GM18909 (cell line): ENCODE results near the gene PTPRN2.

ENCODE experiments used
- ATAC-seq: cut with Tn5 transposase; IDR thresholded peaks from one replicate; pipeline ENCODE4 v1.9.1; 2021; ENCODE audit warnings: mild to moderate bottlenecking; ENCODE audit not compliant: unreplicated experiment, poor library complexity

PTPRN2 gene

DNA sequence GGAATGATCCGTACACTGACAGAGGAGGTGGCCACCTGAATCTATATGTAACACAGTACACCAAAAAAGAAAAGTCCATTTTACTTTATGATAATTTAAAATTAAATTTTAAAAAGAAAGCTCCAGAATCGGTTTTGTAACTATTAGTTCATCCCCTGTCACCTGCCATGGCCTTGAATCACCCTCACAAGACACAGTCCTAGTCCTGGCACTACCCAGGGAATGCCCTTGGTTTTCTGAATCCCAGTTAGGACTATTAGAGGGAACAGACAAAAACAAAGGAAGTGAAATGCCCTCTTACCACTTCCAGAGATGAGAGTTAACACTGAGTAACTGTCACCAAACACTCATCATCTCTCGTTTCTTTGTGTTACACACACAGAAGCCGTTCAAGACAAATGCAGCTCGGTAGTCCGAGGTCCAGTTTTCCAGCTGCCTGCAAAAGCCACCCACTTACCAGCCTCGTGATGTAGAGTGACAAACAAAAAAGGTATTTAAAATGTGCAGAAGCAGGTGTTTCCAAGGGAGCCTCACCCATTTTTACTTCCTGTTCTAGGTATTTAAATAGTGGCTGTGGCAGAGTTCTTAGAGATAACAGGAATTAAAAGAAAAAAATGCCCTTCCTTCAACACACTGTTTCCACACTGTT lies 6.1 kb downstream of the PTPRN2 start:
- ATAC-seq = no peak

DNA sequence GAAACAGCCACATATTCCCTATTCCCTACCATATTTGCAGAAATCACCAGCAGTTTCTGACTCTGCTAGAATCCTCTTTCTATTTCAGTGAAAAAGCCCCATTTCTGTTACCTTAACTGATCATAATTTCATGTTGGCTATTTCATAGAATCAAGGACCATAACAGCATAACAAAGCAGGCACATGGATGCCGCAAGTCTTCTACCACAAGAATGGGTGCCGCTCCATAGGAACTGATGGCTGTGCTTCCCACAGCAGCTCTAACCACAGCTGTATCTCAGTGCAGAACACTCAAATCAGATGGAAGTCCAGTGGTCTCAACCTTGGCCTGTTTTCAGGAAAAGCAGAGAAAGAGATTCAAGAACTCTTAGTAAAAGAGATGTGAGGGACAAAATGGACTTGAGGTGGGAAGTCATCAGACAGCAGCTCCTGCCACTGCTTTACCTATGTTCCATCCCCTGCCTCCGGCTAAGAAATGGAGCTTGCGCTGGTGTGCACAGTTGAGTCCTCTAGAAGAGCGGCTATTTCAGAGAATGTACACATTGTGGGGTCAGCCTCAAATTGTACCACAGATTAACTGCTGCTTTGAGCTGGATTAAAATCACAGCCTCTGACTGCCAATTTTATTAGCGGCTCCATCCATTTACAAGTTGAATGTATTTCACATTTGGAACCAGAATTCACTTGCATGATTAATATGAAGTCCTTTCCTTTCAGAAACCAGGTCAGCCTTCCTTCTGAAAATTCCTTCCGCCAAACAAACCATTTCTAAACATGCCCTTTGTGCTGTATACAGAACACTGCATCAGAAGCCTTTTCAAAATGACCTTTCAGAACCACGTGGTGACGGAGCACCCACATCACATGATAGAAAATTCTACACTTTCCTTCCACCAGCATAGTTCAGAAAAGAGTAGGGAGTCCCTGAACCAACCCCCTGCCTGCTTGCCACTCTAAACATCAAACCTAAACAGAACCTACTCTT lies 7.7 kb downstream of the PTPRN2 start:
- no peak for ATAC-seq

DNA sequence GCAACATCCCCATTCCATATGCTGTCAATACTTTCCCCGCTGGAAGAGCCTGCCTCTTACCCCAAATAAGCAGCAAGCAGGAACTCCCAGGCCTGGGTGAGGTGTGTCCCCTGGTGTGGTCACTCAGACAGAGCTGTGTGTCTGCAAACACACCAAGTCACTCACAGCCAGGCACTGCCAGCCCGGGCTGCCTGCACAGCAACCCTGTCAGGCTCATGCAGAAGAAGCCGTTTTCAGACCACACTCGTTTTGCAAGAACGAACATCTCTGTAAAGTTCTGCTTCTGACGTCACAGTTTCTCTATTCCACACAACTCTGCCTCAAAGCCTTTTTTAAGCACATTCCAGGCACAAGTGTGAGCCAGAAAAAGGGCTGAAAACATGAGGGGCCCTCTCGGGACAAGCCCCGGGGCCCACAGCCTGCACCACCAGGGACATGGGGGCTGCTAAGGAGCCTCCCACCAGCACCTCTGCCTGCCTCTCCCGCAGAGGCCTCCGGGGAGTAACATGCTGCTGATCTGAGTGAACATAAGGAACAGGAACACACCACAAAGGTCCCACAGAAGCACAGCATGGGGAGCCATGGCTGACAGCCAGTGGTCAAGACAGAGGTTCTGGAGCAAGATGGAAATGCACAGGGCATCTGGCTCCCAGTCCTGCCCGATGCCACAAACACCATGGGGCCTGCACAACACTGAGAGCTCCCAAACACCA lies 11.4 kb downstream of the PTPRN2 start:
- ATAC-seq = no peak

DNA sequence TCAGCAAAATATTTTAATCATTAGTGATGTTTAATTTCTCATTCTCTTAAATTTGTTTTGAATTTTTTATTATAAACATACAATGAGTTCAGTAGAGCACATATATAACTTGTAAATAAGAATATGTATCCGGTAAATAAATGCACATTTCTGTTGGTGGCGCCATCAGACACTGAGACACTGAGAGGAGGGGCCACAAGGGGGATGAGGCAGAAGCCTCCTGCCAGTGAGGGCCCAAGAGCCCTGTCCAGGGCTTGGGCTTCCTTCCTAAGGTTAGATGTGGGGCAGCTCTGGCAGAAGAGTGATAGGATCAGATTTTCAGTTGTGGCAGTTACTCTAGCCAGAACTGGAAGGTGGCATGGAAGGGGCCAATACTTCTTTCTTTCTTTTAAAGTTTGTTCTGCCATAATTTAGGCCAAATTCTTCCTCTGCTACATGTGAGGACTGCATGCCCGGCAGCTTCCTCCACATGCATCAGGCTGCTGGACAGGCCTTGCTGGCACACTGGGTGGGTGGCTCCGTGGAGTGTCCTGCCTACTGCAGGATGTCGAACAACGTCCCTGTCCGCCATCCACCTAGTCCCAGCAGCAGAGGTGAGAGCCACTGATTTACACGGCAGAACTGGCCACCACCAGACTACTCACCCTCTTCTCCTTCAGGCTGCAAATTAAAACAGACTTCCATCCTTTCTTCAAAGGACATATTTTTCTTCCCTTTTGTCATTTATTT lies 13.2 kb downstream of the PTPRN2 start:
- no peak for ATAC-seq

DNA sequence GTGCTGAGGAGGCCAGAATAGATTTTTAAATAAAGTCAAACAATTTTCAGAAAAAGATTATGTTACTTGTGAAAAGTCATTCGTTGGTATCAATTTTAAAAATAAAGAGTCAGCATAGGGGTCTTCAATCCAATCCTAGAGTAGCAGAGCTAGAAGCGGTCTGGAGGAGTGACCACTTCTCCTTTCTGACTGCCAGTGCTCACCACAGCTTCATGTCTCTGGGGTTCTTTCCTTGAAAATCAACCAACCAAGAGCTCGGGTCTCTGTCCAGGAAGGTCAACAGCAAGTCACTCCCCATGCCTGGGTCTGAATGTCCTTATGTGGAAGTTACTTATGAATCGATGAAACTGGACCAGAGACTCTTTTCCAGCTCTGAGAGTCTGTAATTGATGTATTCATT lies 14.3 kb downstream of the PTPRN2 start:
- ATAC-seq = no peak

DNA sequence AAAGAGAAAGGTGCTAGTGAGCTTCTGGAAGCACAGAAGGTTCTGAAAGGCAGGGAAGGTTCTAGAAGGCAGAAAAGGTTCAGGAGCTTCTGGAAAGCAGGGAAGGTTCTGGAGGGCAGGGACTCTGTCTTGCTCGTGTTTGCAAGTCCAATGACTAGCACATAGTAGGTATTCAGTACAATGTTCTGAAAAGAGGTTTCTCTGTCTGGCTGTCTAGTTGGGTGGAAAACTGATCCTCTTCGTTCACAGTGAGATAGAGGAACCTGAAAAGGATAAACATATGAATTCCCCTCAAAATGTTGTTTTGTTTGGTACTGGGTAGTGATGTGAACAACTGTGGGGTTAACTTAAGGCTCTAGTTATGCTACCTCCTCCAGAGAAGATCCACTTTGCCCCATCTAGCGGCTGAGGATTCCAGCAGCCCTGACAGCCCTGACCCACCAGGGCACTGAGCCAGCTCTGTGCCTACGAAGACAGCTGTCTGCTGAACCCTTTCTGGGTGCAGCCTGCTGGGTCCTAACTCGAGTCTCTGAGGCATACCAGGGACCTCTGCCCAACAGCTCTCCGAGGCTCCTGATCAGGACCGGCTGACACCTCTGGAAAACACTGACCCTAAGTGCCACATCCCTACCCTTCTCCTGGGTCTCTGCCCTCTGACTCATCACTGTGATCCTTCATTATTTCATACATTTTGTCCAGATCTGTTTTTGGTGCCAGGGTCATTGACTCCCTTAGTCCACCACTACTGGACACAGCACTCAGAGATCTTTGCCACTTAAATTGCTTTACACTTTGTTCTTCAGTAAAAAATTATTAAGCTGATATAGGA lies 15.4 kb downstream of the PTPRN2 start:
- ATAC-seq = no peak

DNA sequence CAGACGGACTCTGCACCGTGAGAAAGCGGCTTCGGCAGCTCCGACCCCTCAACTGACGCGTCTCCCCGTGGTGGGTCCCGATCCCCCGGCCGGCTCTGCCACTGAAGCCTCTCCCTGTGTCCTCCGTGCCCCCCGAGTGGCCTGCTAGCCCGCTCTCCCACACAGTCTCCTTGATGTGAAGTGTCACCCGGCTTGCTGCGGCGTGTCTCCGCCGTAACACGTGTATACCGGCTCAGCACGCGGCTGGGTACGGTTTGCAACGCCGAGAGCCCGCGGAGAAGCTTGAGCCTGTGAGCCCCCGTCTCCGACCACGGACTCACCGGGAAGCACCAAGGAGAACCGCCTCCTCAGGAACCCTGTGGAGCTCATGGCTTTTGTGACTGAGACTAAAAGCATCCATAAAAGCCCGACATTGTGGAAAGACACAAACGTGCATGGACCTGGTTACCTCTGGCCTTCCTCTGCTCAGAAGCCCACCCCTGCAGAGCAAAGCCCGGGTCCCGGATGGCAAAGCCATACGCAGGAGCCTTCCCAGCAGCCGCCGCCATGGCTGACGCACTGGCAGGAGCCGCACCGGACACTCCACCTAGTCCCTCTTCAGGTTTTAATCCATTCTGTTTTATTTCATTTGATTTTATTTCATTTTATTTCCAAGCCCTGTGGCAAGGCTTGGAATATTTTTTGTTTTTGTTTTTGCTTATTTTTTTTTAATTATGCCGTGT lies 17.0 kb downstream of the PTPRN2 start:
- no peak for ATAC-seq

DNA sequence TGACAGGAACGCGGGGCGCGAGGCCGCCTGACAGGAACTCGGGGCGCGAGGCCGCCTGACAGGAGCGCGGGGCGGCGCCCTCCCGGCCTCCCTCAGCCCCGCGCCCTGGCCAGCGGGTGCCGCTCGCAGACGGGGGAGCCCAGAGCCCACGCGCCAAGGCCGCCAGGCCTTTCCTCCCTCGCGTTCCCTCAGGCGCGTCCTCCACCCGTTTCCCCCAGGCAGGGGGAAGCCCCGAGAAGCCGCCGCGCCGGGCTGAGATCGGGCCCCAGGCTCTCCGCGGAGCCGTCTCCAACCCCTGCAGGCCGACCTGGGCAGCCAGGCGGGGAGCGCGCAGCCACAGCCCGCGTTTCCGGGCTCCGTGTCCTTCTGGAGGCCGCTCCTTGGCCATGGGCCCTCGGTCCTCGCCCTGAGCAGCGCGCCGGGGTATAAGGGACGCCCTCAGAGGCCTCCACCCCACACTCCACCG lies 17.7 kb downstream of the PTPRN2 start:
- no peak for ATAC-seq

DNA sequence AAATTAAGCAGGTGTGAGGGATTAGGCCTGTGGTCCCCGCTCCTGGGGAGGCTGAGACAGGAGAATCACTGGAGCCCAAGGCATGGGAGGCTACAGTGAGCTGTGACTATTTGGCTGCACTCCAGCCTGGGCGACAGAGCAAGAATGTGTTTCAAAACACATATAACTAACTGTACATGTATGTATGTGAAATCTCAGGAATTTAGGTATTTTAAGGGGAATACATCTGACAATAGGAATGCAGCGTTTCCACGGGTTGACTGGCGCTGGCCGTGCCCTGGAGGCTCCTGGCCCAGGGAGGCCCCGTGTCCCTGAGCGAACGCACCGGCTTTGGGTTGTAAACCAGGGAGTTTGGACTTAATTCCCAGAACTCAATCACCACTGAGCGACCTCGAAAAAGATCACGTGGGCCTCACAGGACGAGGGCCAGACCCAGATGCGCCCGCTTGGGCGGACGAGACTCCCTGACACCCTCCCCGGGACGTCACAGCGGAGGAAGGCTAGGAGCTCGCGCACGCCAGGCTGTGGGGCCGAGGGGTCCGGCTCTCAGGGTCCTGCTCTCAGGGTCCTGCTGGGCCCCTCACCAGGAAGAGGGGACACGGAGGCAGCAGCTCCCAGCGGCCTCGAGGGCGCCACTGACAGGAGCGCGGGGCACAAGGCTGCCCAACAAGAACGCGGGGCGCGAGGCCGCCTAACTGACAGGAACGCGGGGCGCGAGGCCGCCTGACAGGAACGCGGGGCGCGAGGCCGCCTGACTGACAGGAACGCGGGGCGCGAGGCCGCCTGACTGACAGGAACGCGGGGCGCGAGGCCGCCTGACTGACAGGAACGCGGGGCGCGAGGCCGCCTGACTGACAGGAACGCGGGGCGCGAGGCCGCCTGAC lies 18.4 kb downstream of the PTPRN2 start:
- no peak for ATAC-seq

DNA sequence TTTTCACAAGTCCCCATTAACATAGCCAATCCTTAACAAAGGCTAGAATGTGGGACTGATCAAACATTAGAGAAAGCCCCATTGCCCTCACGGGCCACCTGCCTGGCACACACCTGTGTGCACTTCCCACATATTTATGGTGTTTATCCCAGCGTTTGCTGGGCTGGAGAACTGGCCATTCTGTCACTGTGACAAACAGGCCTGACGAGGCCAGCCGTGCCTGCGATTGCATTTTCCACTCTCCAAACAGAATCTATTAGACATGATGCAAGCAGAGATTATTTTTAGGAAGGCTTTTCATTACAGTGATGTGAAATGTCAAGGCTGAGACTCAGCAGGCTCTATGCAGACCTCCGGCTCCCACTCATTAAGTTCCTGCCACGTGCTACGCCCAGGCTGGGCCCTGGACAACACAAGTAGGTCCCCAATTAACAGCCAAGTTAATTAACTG lies 20.4 kb downstream of the PTPRN2 start:
- no peak for ATAC-seq

DNA sequence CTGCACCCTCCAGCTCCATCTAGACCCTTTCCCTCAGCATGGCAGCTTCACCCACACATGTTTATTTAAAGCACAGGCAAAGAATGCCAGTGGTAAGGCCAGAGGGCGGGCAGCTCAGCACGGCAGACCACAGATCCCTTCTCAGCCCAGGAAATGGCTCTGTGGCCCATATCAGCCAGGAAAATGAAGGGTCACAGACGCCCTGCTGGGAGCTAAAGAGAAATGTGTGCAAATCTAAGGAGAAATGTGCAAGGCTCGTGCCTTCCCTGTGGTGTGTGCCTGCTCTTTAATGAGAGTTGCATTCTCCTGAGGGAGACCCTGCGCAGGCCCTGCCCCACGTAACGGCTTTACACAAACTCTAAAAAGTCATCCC lies 23.0 kb downstream of the PTPRN2 start:
- ATAC-seq = no peak

DNA sequence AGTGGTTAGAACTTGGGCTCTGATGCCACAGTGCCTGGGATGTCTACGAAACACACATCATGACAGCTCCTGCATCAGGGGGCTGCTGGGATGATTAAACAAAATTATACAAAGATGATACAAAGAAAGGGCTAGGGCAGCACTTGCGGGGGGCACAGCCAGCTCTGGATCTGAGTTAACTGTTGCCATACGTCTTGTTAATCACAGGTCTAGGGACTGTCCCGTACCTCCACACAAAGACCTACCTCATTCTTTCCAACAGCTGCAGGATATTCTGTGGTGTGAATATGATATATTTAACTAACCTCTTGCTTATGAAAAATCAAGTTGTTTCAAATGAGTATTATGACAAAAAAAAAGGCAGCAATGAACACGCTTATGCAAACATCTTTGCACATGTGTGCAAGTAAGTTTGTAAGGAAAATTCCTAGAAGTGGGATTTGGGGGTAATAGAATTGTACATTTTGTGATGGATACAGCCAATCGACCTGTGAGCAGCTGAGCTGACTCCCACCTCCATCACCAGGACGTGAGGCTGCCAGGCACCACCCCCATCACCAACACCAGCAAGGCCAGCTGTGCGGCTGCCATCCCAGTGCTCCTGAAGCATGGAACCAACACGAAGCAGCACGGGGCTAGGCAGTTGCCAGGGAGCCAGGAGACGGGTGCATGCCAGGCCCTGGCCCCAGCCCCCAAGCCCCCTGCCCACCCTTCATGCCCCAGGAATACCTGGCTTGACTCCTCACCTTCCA lies 23.5 kb downstream of the PTPRN2 start:
- ATAC-seq = no peak

DNA sequence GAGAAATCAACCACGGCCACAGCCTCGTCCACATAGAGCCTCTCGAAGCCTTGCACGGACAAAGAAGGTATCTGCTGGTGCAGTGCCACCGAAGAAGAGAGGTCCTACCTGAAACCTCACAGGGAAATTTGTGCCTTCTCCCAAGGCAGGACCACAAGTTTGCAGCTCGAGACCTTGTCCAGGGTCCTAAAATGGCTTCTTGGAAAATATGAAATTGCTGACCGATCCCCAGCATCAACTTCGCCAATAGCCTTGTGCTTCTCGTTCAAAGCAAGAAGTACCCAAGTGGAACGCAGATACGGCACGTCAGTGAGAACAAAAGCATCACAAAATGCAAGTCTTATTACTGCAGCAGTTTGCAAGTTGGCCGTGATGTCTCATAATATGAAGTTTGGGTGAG lies 24.6 kb downstream of the PTPRN2 start:
- no peak for ATAC-seq

DNA sequence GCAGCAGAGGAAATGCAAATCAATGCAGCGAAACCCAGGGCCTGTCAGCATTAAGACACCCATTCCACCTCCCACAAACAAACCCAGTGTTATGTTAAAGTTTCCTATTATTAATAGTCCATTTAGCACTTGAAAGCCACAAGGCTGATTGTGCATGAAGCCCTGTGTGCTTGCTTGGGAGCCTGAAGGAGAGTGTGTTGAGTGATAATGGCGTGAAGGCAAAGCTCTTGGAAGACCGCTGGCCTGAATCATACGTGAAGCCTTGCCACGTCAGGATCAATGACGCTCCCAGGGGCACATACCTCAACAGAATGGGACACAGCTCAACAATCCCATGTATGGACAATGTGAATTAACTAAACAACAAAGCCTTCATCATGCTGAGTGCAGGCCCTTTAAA lies 25.1 kb downstream of the PTPRN2 start:
- ATAC-seq = no peak

DNA sequence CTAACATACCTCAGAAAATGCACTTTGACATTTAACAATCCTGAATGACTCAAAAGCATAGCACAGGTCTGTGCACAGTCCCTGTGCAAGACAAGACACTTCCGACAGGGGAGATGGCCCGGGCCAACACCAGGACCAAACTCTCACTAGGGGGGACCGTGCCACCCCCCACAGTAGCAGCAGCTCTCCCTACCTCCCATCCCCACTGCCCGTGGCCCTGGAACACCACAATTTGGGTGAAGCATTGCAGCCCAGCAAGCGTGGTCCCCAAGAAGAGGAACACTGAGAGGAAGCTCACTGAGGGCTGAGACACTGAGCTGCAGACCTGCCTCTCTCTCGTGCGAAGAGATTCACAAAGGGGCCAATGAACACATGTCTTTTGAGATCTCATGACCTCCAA lies 26.0 kb downstream of the PTPRN2 start:
- ATAC-seq = no peak

DNA sequence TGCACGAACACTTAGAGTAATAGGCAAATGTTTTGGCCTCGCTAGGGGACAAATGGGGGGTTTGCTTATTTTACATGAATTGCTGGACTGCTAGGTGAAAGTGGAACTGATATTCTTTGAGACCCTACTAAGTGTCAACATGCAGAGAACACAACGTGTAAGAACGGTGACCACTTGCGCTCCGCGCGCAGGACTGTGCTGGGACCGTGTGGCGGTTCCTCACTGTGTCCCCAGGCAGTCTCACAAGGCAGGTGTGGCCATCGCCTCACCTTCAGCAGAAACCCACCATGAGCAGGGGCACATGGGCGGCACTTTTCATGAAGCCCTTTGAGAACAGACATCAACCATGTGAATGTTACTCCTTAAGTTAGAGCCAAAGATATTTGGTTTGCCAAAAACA lies 27.2 kb downstream of the PTPRN2 start:
- no peak for ATAC-seq

DNA sequence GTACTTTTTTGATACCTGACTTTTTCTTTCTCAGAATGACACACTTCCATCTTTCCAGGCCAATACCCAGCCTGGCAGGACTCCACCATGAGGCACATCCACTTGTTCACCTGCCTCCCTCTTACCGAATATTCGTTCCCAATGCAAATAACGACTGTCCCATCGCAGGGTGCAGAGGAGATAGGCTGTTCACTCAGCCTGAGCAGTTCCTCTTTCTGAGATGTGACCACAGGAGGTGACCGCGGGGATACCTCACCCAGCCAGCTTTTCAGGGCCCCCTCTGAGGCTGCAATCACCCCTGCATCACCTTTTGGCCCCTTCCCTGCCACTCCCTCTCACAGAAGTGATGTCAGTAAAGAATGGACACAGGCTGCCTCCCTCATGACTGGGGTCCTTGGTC lies 28.3 kb downstream of the PTPRN2 start:
- ATAC-seq = no peak
